ENCODE data around the gene SMURF2. TPM values are rescaled to one million over a fixed set of nuclear protein-coding genes. Genes with fewer than 3 reads are reported as not detected.
A peak's percentile ranks its signal among the peaks of the same experiment; 100 is the strongest.

The SMURF2 gene
- total RNA-seq, 4 donors from 2014 or later = 18.4 to 92.0 (median 37.3) TPM

- intact Hi-C loops (cut with DNase I; ENCODE audit: low total_unique reads) = no loop called here
- H3K9me3 ChIP-seq = no peaks in the 10 kb centered on the region
- H3K27me3 ChIP-seq = no peaks in the 10 kb centered on the region
- H3K4me3 ChIP-seq = no peak overlapping the region
- H3K4me1 ChIP-seq = peaks cover 8 to 16% of the 10 kb centered on the region in 2 donors
- H3K36me3 ChIP-seq = no peaks in the 10 kb centered on the region
- DNase-seq = no peak
- TF ChIP-seq POLR2A (IDR thresholded peaks at IDR 0.05) (no peak), CTCF (IDR thresholded peaks at IDR 0.05) (no peak)
- no peak overlapping the region for H3K27ac ChIP-seq
Observed at GRCh38 chr17:64499805-64500486, 162.2 kb downstream of the SMURF2 start.

GRCh38 chr17:64498308-64499203, 163.6 kb downstream of the SMURF2 start:
- no peak for TF ChIP-seq CTCF (IDR thresholded peaks at IDR 0.05)
- TF ChIP-seq POLR2A (IDR thresholded peaks at IDR 0.05) = no peak
- Histone ChIP-seq H3K4me3 (no peak overlapping the region), H3K27me3 (no peaks in the 10 kb centered on the region), H3K4me1 (peaks cover 8 to 9% of the 10 kb centered on the region in 2 donors), H3K9me3 (no peaks in the 10 kb centered on the region), H3K36me3 (no peaks in the 10 kb centered on the region), H3K27ac (no peak overlapping the region)
- DNase-seq = no peak
- intact Hi-C loops (cut with DNase I; ENCODE audit: low total_unique reads) = no loop called here

GRCh38 chr17:64497565-64498035, 164.5 kb downstream of the SMURF2 start:
- Histone ChIP-seq H3K27me3 (no peaks in the 10 kb centered on the region), H3K27ac (peak overlapping the region; percentile 79 to 87), H3K9me3 (no peaks in the 10 kb centered on the region), H3K36me3 (no peaks in the 10 kb centered on the region), H3K4me3 (peak overlapping the region; percentile 73 to 79), H3K4me1 (peaks cover 6 to 8% of the 10 kb centered on the region in 2 donors)
- no peak for DNase-seq
- intact Hi-C loops (cut with DNase I; ENCODE audit: low total_unique reads) = no loop called here
- TF ChIP-seq CTCF (IDR thresholded peaks at IDR 0.05) = no peak
- TF ChIP-seq POLR2A (IDR thresholded peaks at IDR 0.05) = no peak

GRCh38 chr17:64496786-64497564, 165.1 kb downstream of the SMURF2 start, which contains the start of gene POLG2:
POLG2 (minus strand) TSS chr17:64497054; CDS start chr17:64496968, 86 bp downstream.
- H3K36me3 ChIP-seq = no peaks in the 10 kb centered on the region
- H3K27ac ChIP-seq = peak within 1 kb of the TSS; percentile 79 to 87
- DNase-seq = peak; percentile 88 to 89
- peaks cover 6 to 8% of the 10 kb centered on the region in 2 donors for H3K4me1 ChIP-seq
- no peaks in the 10 kb centered on the region for H3K9me3 ChIP-seq
- TF ChIP-seq POLR2A (IDR thresholded peaks at IDR 0.05) = peak; percentile 46 to 49
- TF ChIP-seq CTCF (IDR thresholded peaks at IDR 0.05) = peak in 2 of 4 experiments; percentile 31 to 44
- peak within 1 kb of the TSS; percentile 73 to 79 for H3K4me3 ChIP-seq
- intact Hi-C loops (cut with DNase I; ENCODE audit: low total_unique reads) = no loop called here
- no peaks in the 10 kb centered on the region for H3K27me3 ChIP-seq

Data from uterus (tissue), 4 donors.